OCI-LY3 (cell line): ENCODE results near the gene DPYSL3.

Experiments
- CTCF ChIP-seq: fragments of 200-600, 300-600 bp; sonication (generic); IDR thresholded peaks from 2 replicates; pipeline ENCODE4 v1.5.1; 2014; ENCODE audit warnings: antibody characterized with exemption, low read length, low read depth
- EZH2phosphoT487 ChIP-seq: fragments of 200-600 bp; shearing (Covaris generic); IDR thresholded peaks from 2 replicates; pipeline ENCODE4 v1.6.1; 2018; ENCODE audit warnings: antibody characterized with exemption, mixed run types, low read depth

- TF ChIP-seq CTCF, result no peak
- no peak for TF ChIP-seq EZH2phosphoT487
Measured at GRCh38 chr5:147348046-147348445, 161.8 kb downstream of the DPYSL3 start.
